EL (cell line): ENCODE results near the gene ACOXL.
"Not testable (repeated sequence)": the region's sequence is repeated elsewhere in the genome, so short reads cannot be mapped to it uniquely, and the experiment has no call there.

Experiments
- DNase-seq: peaks from one replicate; pipeline ENCODE4 v3.0.0-alpha.2; 2016

Gene ACOXL

DNA sequence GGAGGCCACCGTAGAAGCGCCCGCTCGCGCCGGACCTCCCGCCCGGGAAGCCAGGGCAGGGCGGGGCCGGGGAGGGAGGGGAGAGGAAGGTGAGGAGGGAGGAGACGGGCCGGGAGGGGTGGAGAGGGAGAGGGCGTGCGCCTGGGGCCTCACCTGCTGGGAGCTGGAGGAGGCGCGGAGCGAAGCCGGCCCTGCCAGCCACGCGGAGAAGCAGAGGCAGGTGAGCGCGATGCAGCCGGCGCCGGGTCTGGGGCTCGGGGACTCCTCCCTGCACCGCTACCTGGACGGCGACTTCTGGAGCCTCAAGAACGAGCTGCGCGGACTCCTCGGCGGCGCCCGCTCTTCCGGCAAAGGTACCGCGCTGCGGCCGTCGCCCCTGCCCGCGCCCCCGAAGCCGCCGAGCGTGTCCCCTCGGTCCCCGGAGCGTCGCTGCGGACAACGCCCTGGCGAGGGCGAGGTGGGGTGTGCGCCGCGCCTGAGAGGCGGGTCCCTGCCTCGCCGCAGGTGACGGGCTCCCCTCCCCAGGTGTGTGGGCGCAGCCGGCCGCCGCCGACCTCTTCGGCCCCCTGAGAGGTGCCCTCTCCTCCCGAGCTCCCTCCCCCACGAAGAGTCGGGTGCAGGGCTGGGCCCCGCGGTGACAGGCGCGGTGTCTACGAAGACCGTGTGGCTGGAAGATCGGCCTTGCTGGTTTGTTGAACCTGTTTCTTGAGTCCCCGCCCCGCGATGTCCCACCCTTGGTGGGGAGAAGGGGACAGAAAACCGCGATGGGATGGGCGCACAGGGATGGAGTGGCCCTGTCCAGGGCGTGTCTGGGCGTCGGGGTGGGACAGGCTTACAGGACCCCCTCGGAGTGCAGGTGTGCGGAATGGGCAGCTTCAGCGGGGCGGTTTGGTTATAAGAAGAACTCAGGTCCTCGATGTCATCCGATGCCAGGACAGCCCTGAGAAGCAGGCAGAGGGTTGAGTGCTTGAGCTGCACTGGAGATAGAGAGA is at the start of gene ACOXL:
Gene ACOXL (plus strand): TSS at position 152 of the 992 bp plus-strand sequence. CDS start 35,817 bp downstream, outside the sequence.
- DNase-seq, result no peak

- no peak for DNase-seq
Measured at GRCh38 chr2:110682872-110683271, 49.5 kb upstream of the ACOXL start.

DNA sequence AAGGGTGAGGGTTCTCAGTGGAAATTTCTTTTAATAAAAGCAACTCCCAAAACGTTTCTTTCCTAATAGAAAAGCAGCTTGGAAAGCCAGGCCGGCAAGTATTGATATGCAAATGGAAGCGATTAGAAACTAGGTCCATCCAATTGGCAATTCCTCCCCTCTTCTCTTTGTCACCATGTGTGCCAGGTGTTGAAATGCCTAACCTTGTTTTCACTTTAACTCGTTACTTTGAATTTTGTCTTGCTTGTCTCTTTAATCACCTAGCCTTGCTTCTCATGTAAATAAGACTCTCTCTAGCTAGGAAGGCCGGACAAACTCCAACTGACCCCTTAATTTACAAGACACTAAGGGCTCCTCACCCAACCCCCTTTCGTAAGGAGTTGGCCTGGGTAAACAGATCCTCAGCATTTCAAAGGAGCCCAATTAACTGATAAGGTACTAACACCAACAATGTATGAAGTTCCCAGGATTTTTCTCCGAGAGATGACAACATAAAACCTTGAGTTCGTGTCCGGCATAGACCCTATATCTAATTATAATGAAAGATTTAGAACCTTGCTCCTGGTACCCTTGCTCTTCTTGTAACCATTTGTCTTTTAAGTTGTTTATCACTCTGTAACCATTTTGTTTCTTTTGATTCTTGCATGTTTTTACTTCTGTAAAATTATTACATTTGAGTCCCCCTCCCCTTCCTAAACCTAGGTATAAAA is 44.4 kb upstream of the ACOXL start:
- not testable (repeated sequence) for DNase-seq

- DNase-seq, result no peak
Measured at GRCh38 chr2:110688594-110689091, 43.7 kb upstream of the ACOXL start.

- DNase-seq, result no peak
Measured at GRCh38 chr2:110690083-110690965, 42.0 kb upstream of the ACOXL start.

DNA sequence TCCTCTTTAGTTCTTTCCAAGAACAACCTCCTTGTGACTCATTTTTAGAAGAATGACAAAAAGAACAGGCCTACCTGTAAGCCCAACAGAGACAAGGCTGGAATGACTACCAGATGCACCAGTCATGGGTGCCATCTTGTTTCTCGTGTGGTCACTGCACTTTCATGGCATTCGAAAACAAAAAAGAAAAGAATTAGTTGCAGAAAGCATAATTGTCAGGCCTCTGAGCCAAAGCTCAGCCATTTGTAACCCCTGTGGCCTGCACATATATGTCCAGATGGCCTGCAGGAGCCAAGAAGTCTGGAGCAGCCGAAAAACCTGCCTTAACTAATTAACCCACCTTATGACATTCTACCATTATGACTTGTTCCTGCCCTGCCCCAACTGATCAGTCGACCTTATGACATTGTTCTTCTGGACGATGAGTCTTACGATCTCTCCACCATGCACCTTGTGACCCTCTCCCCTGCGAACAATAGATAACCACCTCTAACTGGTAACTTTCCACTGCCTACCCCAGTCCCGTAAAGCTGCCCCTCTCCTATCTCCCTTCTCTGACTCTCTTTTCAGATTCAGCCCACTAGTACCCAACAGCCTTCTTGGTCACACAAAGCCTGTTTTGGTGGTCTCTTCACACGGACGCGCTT is 40.6 kb upstream of the ACOXL start:
- no peak for DNase-seq

- not testable (repeated sequence) for DNase-seq
Measured at GRCh38 chr2:110695146-110695898, 37.1 kb upstream of the ACOXL start.

GRCh38 chr2:110698253-110698652 is 34.1 kb upstream of the ACOXL start:
- DNase-seq, result not testable (repeated sequence)

GRCh38 chr2:110702514-110703380 is 29.6 kb upstream of the ACOXL start:
- DNase-seq, result no peak

GRCh38 chr2:110707386-110707965 is 24.9 kb upstream of the ACOXL start:
- DNase-seq, result no peak

GRCh38 chr2:110708455-110708854 is 23.9 kb upstream of the ACOXL start:
- no peak for DNase-seq

- DNase-seq, result no peak
Measured at GRCh38 chr2:110712737-110713136, 19.6 kb upstream of the ACOXL start.

- no peak for DNase-seq
Measured at GRCh38 chr2:110713513-110714362, 18.6 kb upstream of the ACOXL start.

- no peak for DNase-seq
Measured at GRCh38 chr2:110714452-110715224, 17.7 kb upstream of the ACOXL start.

DNA sequence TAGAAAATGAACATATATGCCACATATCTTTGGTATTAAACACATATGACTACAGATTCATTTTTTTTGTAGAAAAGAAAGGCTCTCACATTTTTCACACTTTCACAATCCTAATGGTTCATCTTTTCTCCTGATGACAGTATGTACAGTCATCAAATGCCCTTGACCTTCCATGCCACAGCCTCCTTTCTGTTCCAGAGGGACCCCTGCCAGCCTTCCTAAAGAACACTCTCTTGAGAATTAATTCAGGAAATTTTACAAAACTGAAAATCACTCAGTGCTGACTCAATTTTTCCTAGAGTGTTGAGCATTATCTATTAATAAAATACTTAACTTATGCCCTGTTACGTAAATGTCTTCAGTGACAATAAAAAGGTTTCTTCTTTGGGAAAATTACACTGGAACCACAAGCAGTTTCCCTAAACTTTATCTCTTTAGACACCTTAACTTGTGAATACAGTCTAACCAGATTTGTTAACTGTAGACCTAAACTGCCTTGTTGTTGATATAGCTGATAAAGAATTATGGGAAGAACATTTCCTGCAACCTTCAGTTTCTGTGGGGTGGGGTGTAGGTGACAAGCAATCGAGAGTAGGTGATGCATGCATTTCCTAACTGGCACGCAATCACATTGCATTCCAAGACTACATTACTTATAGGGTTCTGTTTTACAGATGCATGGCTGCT is 15.3 kb upstream of the ACOXL start:
- no peak for DNase-seq

DNA sequence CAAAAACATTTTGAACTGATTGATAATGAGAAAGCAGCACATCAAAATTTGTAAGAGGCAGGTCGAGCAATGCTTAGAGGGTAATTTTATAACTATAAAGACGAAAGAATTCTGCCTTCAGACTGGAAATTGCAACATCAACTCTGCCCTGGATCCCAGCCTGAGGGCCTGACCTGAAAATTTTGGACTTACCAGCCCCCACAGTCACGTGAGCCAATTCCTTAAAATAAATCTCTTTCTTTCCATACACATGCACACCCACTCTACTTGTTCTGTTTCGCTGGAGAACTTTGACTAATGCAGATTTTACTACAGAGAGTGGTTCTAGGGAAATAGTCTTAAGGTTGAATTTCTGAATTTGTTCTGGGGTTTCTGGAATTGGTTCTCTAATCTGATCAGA is 14.6 kb upstream of the ACOXL start:
- no peak for DNase-seq

- DNase-seq, result no peak
Measured at GRCh38 chr2:110718382-110718781, 14.0 kb upstream of the ACOXL start.
